Nephron (organoid): ENCODE results near the gene LAMA4.

Experiments used
- H3K27ac Mint-ChIP-seq, 3 experiments: 2 replicates each; pipeline ENCODE4 v1.8.0; 2020; ENCODE audit warnings: mixed read lengths in 3 of 3, mild to moderate bottlenecking in 2 of 3, moderate library complexity in 1 of 3
- H3K27me3 Mint-ChIP-seq: 2 replicates; pipeline ENCODE4 v1.8.0; 2021; ENCODE audit warnings: low read depth, mild to moderate bottlenecking, moderate library complexity, mixed read lengths
- H3K36me3 Mint-ChIP-seq: 2 replicates; pipeline ENCODE4 v1.8.0; 2020; ENCODE audit warnings: low read depth, mixed read lengths
- H3K4me1 Mint-ChIP-seq: 2 replicates; pipeline ENCODE4 v1.8.0; 2020; ENCODE audit warnings: mixed read lengths
- H3K4me3 Mint-ChIP-seq, 3 experiments: 2 replicates each; pipeline ENCODE4 v1.8.0; 2020; ENCODE audit warnings: mild to moderate bottlenecking in 3 of 3, mixed read lengths in 3 of 3, moderate library complexity in 2 of 3
- H3K9me3 Mint-ChIP-seq: 2 replicates; pipeline ENCODE4 v1.8.0; 2020; ENCODE audit warnings: mixed read lengths
- TF ChIP-seq, protein P1 (sequence below), 3 experiments: fragments of 200-600 bp; sonication (generic); IDR thresholded peaks; one replicate each; pipeline ENCODE4 v1.5.0; 2021; ENCODE audit warnings: antibody characterized with exemption in 3 of 3; ENCODE audit not compliant: unreplicated experiment in 3 of 3

Gene LAMA4

DNA sequence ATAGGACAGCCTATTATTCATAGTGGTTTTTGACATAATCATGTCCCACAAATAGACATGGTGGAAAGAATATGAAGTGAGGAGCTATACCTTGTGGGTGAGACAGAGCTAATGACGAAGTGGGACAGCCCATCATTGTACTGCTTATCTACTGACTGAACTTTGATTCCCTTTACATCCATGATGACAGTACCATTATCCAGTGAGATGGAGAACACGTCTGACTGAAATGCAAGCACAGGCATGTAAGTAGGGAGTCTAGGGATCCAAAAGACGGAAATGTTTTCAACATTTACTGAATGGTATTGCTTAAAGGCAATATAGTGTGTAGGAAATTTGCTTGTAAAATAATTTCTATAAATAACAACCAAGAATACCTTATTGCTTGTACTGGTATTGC is 123.5 kb downstream of the LAMA4 start:
- Mint-ChIP-seq H3K27me3 (no peaks in the 10 kb centered on the region), H3K9me3 (no peaks in the 10 kb centered on the region), H3K27ac (no peak overlapping the region), H3K4me3 (no peak overlapping the region), H3K4me1 (no peaks in the 10 kb centered on the region), H3K36me3 (peaks cover 31% of the 10 kb centered on the region)
- TF ChIP-seq, protein P1, sequence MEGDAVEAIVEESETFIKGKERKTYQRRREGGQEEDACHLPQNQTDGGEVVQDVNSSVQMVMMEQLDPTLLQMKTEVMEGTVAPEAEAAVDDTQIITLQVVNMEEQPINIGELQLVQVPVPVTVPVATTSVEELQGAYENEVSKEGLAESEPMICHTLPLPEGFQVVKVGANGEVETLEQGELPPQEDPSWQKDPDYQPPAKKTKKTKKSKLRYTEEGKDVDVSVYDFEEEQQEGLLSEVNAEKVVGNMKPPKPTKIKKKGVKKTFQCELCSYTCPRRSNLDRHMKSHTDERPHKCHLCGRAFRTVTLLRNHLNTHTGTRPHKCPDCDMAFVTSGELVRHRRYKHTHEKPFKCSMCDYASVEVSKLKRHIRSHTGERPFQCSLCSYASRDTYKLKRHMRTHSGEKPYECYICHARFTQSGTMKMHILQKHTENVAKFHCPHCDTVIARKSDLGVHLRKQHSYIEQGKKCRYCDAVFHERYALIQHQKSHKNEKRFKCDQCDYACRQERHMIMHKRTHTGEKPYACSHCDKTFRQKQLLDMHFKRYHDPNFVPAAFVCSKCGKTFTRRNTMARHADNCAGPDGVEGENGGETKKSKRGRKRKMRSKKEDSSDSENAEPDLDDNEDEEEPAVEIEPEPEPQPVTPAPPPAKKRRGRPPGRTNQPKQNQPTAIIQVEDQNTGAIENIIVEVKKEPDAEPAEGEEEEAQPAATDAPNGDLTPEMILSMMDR (IDR thresholded peaks at IDR 0.05; ENCODE audit: unreplicated experiment in 3 of 3): no peak

DNA sequence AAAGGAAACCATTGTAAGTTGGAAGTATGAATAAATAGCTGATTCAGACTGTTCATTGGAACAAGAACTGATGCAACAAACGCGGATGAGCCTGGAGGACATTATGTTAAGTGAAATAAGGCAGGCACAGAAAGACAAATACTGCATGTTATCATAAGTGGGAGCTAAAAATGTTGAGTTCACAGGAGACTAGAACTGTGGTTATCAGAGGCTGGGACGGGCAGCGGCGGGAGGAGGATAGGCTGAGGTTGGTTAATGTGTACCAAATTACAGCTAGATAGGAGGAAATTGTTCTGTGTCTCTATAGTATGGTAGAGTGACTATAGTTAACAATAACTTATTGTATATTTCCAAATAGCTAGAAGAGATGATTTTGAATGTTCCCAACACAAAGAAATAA is 126.2 kb downstream of the LAMA4 start:
- Mint-ChIP-seq H3K4me3 (no peak overlapping the region), H3K27ac (no peak overlapping the region)
- TF ChIP-seq, protein P1 (IDR thresholded peaks at IDR 0.05; ENCODE audit: unreplicated experiment in 3 of 3): no peak

DNA sequence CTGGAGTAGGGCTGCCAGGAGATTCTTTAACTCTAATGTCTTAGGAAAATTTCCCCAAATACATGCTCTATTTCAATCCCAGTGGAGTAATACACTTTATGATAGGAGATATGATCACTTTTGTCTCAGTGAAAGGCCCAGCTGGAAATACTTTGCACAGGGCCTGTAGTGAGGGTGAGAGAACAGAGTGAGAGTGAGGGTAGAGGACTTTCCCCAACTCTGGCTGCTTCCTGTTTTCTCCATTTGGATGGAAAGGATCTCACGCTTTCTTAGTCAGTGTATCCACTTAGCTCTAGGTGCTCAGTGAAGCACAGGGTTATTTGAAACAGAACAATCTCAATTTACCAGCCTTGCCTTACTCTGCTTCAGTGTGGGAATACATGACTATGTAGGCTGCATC is 130.4 kb downstream of the LAMA4 start:
- no peaks in the 10 kb centered on the region for H3K9me3 Mint-ChIP-seq
- H3K36me3 Mint-ChIP-seq: peaks cover 45% of the 10 kb centered on the region
- H3K27ac Mint-ChIP-seq: no peak overlapping the region
- H3K27me3 Mint-ChIP-seq: no peaks in the 10 kb centered on the region
- TF ChIP-seq, protein P1 (IDR thresholded peaks at IDR 0.05; ENCODE audit: unreplicated experiment in 3 of 3): no peak
- H3K4me3 Mint-ChIP-seq: no peak overlapping the region
- no peaks in the 10 kb centered on the region for H3K4me1 Mint-ChIP-seq

More for the DNA sequence above, 126.2 kb downstream of the LAMA4 start:
- Mint-ChIP-seq H3K36me3 (peaks cover 31% of the 10 kb centered on the region), H3K4me1 (no peaks in the 10 kb centered on the region), H3K9me3 (no peaks in the 10 kb centered on the region), H3K27me3 (no peaks in the 10 kb centered on the region)

DNA sequence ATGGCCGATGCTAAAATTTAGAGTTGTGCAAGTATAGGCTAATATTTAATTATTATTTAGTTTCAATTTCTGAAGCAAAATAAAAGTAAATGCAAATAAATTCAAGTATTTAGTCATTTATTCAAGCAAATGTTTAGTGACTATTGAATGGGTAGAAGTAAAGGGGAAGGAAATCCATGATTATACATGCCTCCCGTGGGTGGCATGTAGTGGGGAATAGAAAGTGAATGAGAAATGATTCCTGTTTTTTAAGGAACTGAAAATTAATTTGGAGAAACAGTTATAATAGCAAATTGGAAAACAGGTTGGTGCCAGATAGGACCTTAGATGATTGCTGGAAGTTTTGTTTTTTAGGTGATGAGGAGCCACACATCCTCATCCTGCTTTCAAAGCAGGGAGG is 131.6 kb downstream of the LAMA4 start:
- H3K36me3 Mint-ChIP-seq: peaks cover 44% of the 10 kb centered on the region
- no peaks in the 10 kb centered on the region for H3K4me1 Mint-ChIP-seq
- no peaks in the 10 kb centered on the region for H3K9me3 Mint-ChIP-seq
- no peak overlapping the region for H3K4me3 Mint-ChIP-seq
- H3K27me3 Mint-ChIP-seq: no peaks in the 10 kb centered on the region
- TF ChIP-seq, protein P1 (IDR thresholded peaks at IDR 0.05; ENCODE audit: unreplicated experiment in 3 of 3): no peak
- H3K27ac Mint-ChIP-seq: no peak overlapping the region

DNA sequence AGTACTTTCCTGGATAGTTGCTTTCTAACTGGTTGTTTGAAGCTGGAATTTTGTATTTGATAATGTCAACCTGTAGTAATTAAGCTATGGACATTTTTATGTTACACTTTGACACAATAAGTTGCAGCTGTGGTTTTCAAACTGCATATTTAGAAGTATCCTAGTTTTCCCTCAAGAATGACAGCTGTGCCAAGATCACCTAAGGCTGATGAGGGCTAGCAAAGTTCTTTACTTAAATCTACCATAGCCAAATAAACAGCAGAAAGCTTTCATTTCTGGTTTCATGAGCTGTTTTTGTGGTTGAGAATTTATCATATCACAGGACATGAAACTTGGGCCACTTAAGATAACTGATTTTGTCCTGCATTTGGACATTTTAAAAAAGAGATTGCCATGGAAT is 136.3 kb downstream of the LAMA4 start:
- Mint-ChIP-seq H3K4me1 (peaks cover 8% of the 10 kb centered on the region), H3K9me3 (no peaks in the 10 kb centered on the region), H3K4me3 (no peak overlapping the region), H3K27ac (no peak overlapping the region), H3K27me3 (no peaks in the 10 kb centered on the region), H3K36me3 (peaks cover 51% of the 10 kb centered on the region)
- TF ChIP-seq, protein P1 (IDR thresholded peaks at IDR 0.05; ENCODE audit: unreplicated experiment in 3 of 3): no peak

DNA sequence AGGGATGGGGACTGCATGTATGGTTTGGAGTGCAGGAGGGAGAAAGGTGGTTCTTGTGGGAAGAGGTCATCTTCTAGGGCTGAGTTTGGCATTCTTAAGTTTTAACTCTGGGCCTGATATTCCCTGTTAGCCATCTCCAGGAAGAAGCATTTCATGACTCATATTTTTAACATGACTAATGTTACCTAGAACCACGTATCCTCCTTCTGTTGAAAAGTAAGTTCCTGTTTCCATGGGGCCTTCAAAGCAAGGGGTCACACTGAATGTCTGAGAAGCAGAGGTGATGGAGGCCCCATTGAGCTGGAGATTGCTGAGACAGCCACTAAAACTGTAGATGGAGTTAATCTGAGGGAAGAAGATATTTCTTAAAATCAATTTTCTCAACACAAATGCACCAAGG is 136.8 kb downstream of the LAMA4 start:
- no peaks in the 10 kb centered on the region for H3K9me3 Mint-ChIP-seq
- peaks cover 55% of the 10 kb centered on the region for H3K36me3 Mint-ChIP-seq
- no peak overlapping the region for H3K4me3 Mint-ChIP-seq
- H3K27me3 Mint-ChIP-seq: no peaks in the 10 kb centered on the region
- H3K27ac Mint-ChIP-seq: no peak overlapping the region
- TF ChIP-seq, protein P1 (IDR thresholded peaks at IDR 0.05; ENCODE audit: unreplicated experiment in 3 of 3): no peak
- peaks cover 12% of the 10 kb centered on the region for H3K4me1 Mint-ChIP-seq
